Glutamatergic neuron (in vitro differentiated cells): ENCODE results near the gene CSF1. TPM values are rescaled to one million over a fixed set of nuclear protein-coding genes. Genes with fewer than 3 reads are reported as not detected.

ENCODE experiments used
- DNase-seq: peaks from one replicate; pipeline ENCODE4 v3.0.0; 2022
- H3K27ac Mint-ChIP-seq: one replicate; pipeline ENCODE4 v1.8.0; 2020; ENCODE audit warnings: mild to moderate bottlenecking, mixed read lengths, inconsistent platforms; ENCODE audit not compliant: unreplicated experiment
- H3K27me3 Mint-ChIP-seq: one replicate; pipeline ENCODE4 v1.8.0; 2020; ENCODE audit warnings: mild to moderate bottlenecking, moderate library complexity, mixed read lengths, inconsistent platforms; ENCODE audit not compliant: unreplicated experiment
- H3K36me3 Mint-ChIP-seq: one replicate; pipeline ENCODE4 v1.8.0; 2020; ENCODE audit warnings: mild to moderate bottlenecking, mixed read lengths, inconsistent platforms; ENCODE audit not compliant: unreplicated experiment
- H3K4me1 Mint-ChIP-seq: one replicate; pipeline ENCODE4 v1.8.0; 2020; ENCODE audit warnings: mild to moderate bottlenecking, low read depth, mixed read lengths, inconsistent platforms; ENCODE audit not compliant: unreplicated experiment
- H3K4me3 Mint-ChIP-seq: one replicate; pipeline ENCODE4 v1.8.0; 2020; ENCODE audit warnings: mild to moderate bottlenecking, mixed read lengths, inconsistent platforms; ENCODE audit not compliant: unreplicated experiment
- H3K9me3 Mint-ChIP-seq: one replicate; pipeline ENCODE4 v1.8.0; 2020; ENCODE audit warnings: mild to moderate bottlenecking, moderate library complexity, mixed read lengths, inconsistent platforms; ENCODE audit not compliant: unreplicated experiment
- CTCF ChIP-seq: fragments of 200-600 bp; sonication (generic); IDR thresholded peaks from one replicate; pipeline ENCODE4 v1.5.0; 2021; ENCODE audit not compliant: partially characterized antibody, unreplicated experiment
- total RNA-seq: library from RNA; stranded (reverse); fragmentation: NEBNext Ultra II Directional; extraction: Animal tissue kit (Norgen Biotek cat#: 25700); gene quantifications from one replicate; pipeline ENCODE4 v1.2.1, GENCODE V29; 2021; ENCODE audit not compliant: unreplicated experiment

The CSF1 gene
- total RNA-seq, 1 donor from 2014 or later = 0.59 TPM

GRCh38 chr1:109889094-109889493, 21.6 kb upstream of the CSF1 start:
- Mint-ChIP-seq H3K36me3 (no peaks in the 10 kb centered on the region), H3K27me3 (peaks cover 2% of the 10 kb centered on the region), H3K27ac (no peak overlapping the region), H3K4me3 (no peak overlapping the region), H3K9me3 (peaks cover 5% of the 10 kb centered on the region), H3K4me1 (peaks cover 10% of the 10 kb centered on the region)
- DNase-seq = no peak
- TF ChIP-seq CTCF = no peak

- H3K27ac Mint-ChIP-seq = no peak overlapping the region
- H3K9me3 Mint-ChIP-seq = peaks cover 5% of the 10 kb centered on the region
- H3K4me3 Mint-ChIP-seq = no peak overlapping the region
- H3K36me3 Mint-ChIP-seq = no peaks in the 10 kb centered on the region
- peaks cover 10% of the 10 kb centered on the region for H3K4me1 Mint-ChIP-seq
- no peak for TF ChIP-seq CTCF
- DNase-seq = peak; percentile 5
- H3K27me3 Mint-ChIP-seq = peaks cover 2% of the 10 kb centered on the region
Measured at GRCh38 chr1:109890115-109890953, 20.3 kb upstream of the CSF1 start.

- no peak overlapping the region for H3K27ac Mint-ChIP-seq
- peak; percentile 41 for DNase-seq
- no peaks in the 10 kb centered on the region for H3K36me3 Mint-ChIP-seq
- peaks cover 2% of the 10 kb centered on the region for H3K27me3 Mint-ChIP-seq
- H3K9me3 Mint-ChIP-seq = peaks cover 2% of the 10 kb centered on the region
- no peak overlapping the region for H3K4me3 Mint-ChIP-seq
- peaks cover 10% of the 10 kb centered on the region for H3K4me1 Mint-ChIP-seq
- no peak for TF ChIP-seq CTCF
Measured at GRCh38 chr1:109891930-109892329, 18.7 kb upstream of the CSF1 start.

- no peak overlapping the region for H3K27ac Mint-ChIP-seq
- peaks cover 2% of the 10 kb centered on the region for H3K9me3 Mint-ChIP-seq
- no peak overlapping the region for H3K4me3 Mint-ChIP-seq
Measured at GRCh38 chr1:109892561-109893368, 17.9 kb upstream of the CSF1 start.

More at GRCh38 chr1:109892561-109893368, 17.9 kb upstream of the CSF1 start:
- Mint-ChIP-seq H3K4me1 (peaks cover 10% of the 10 kb centered on the region), H3K36me3 (no peaks in the 10 kb centered on the region), H3K27me3 (peaks cover 2% of the 10 kb centered on the region)
- DNase-seq = peak; percentile 6
- TF ChIP-seq CTCF = no peak
